Fibroblast of pulmonary artery (primary cell): ENCODE data around the gene MTRFR.
A peak's percentile ranks its signal among the peaks of the same experiment; 100 is the strongest.
"Not testable (repeated sequence)": the region's sequence is repeated elsewhere in the genome, so short reads cannot be mapped to it uniquely, and the experiment has no call there.

Source experiments
- DNase-seq: peaks from one replicate; pipeline ENCODE4 v3.0.0-alpha.2; 2010; ENCODE audit warnings: low read depth
- H3K4me3 ChIP-seq: replicated peaks from 2 replicates; pipeline ENCODE4 v1.5.1; 2011; ENCODE audit warnings: low read depth, mild to moderate bottlenecking, control low read depth, low read length, moderate library complexity
- TF ChIP-seq, protein P1 (sequence below): IDR thresholded peaks from 2 replicates; pipeline ENCODE4 v1.5.1; 2011; ENCODE audit warnings: mild to moderate bottlenecking, control low read depth, low read length, inconsistent platforms; ENCODE audit errors: missing control alignments

The MTRFR gene

GRCh38 chr12:123232807-123233504, at the start of gene MTRFR, which contains the start of gene MPHOSPH9:
Gene MTRFR (plus strand): TSS chr12:123233436. CDS start chr12:123253675, 20,239 bp downstream.
Gene MPHOSPH9 (minus strand): TSS chr12:123233141. CDS start chr12:123230364, 2,777 bp downstream.
- TF ChIP-seq, protein P1, sequence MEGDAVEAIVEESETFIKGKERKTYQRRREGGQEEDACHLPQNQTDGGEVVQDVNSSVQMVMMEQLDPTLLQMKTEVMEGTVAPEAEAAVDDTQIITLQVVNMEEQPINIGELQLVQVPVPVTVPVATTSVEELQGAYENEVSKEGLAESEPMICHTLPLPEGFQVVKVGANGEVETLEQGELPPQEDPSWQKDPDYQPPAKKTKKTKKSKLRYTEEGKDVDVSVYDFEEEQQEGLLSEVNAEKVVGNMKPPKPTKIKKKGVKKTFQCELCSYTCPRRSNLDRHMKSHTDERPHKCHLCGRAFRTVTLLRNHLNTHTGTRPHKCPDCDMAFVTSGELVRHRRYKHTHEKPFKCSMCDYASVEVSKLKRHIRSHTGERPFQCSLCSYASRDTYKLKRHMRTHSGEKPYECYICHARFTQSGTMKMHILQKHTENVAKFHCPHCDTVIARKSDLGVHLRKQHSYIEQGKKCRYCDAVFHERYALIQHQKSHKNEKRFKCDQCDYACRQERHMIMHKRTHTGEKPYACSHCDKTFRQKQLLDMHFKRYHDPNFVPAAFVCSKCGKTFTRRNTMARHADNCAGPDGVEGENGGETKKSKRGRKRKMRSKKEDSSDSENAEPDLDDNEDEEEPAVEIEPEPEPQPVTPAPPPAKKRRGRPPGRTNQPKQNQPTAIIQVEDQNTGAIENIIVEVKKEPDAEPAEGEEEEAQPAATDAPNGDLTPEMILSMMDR = no peak
- H3K4me3 ChIP-seq = peak within 1 kb of the TSS; percentile 96
- peak; percentile 100 for DNase-seq

DNA sequence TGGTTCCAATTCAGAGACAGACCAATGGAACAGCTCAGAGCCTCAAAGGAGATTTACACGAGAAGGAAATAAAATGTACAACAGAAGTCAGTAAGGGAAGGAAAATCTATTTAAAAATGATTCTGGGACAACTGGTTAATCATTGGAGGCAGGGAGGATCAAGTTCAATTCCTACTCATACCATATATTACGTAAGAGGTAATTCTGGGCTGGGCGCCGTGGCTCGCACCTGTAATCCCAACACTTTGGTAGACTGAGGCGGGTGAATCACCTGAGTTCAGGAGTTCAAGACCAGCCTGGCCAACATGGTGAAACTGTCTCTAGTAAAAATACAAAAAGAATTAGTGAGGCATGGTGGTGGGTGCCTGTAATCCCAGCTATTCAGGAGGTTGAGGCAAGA, 45.6 kb upstream of the MTRFR start:
- H3K4me3 ChIP-seq = no peak overlapping the region
- DNase-seq = no peak

GRCh38 chr12:123199936-123200335, 33.3 kb upstream of the MTRFR start:
- H3K4me3 ChIP-seq = no peak overlapping the region
- DNase-seq = no peak
- TF ChIP-seq, protein P1 = no peak

More for the DNA sequence above, 45.6 kb upstream of the MTRFR start:
- TF ChIP-seq, protein P1 = no peak

GRCh38 chr12:123200414-123200813, 32.8 kb upstream of the MTRFR start:
- no peak overlapping the region for H3K4me3 ChIP-seq

DNA sequence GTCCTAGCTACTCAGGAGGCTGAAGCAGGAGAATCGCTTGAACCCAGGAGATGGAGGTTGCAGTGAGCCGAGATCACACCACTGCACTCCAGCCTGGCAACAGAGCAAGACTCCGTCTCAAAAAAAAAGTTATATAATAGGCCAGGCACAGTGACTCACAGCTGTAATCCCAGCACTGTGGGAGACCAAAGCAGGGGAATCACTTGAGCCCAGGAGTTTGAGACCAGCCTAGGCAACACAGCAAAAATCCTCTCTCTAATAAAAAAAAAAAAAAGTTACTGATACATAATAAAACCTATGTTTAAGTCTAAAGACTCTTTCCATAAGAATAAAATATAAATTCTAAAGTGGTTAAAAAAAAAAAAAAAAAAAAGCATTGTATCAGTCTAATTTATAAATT, 26.4 kb upstream of the MTRFR start:
- DNase-seq = not testable (repeated sequence)

More at GRCh38 chr12:123200414-123200813, 32.8 kb upstream of the MTRFR start:
- TF ChIP-seq, protein P1 = no peak
- DNase-seq = no peak

DNA sequence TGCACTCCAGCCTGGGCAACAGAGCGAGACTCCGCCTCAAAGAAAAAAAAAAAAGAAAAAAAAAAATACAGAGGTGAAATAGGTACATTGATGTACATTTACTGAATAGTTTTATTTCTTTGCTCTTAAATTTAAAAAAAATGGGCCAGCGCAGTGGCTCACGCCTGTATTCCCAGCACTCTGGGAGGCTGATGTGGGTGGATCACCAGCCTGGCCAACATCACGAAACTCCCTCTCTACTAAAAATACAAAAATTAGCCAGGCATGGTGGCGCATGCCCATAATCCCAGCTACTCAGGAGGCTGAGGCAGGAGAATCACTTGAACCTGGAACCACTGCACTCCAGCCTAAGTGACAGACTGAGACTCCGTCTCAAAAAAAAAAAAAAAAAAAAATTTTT, 25.4 kb upstream of the MTRFR start:
- not testable (repeated sequence) for H3K4me3 ChIP-seq, DNase-seq

More for the DNA sequence above, 26.4 kb upstream of the MTRFR start:
- H3K4me3 ChIP-seq = not testable (repeated sequence)

DNA sequence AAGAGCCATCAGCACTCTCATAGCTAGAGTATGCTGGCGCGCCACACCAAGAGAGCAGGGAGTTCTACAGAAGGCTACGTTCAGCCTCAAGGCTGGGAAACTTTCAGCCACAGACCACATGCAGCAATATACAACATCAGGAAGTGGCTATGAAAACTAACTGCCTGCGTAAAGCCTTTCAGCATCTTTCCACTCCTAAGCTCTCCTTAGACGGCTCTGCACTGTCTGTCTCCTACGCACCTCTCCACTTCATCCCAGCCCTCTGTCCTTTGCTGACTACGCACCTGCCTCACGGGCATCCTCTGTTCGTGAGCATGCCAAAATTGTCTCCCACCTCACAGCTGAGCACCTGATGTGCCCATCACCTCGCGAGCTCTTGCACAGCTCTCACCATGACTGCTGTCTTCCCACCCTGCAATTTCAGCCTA, 10.0 kb upstream of the MTRFR start:
- DNase-seq = no peak
- no peak overlapping the region for H3K4me3 ChIP-seq
- TF ChIP-seq, protein P1 = no peak

GRCh38 chr12:123225443-123225842, 7.8 kb upstream of the MTRFR start:
- TF ChIP-seq, protein P1 = no peak
- DNase-seq = no peak
- H3K4me3 ChIP-seq = no peak overlapping the region
